ENCODE results near the gene DEDD2. TPM values are rescaled to one million over a fixed set of nuclear protein-coding genes. Genes with fewer than 3 reads are reported as not detected.

DEDD2 gene
- total and polyA plus RNA-seq, 4 donors = 21.5 to 30.2 (median 25.9) TPM

DNA sequence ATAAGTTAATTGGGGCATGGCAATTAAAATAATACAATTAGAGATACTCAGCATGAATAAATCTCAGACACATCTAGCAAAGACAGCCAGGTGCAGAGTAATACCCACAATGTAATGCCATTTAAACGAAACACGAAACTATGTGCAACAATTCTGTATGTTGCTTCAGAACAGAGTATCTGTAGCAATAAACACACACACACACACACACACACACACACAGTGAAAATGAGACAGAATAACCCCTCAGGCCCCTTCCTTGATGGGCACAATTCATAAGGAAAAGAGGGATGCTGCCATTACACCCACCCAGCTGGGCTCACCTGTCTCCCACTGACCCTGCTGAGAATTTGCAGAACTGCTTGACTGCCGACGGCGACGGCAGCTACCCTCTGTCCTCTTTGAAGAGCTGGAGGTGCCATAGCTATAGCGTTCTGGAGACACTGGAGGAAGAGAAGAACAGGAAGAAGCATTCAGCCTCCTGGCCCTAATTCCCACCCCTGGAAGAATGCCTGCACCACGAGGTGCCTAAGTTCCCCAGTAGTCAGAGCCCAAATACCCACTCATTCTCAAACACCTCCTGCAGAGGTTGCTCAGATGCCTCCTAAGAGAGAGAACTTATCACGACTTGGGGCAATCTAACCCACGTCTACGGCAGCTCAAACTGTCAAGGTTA is 2.5 kb downstream of the DEDD2 start:
- Histone ChIP-seq H3K27me3 (ENCODE audit: control insufficient read depth, insufficient read depth, low read length) (no peaks in the 10 kb centered on the region), H3K4me3 (ENCODE audit: low read depth, low read length) (no peak overlapping the region), H3K27ac (ENCODE audit: low read depth, low read length) (no peak overlapping the region), H3K4me1 (ENCODE audit: control insufficient read depth, insufficient read depth, low read length) (peaks cover 35% of the 10 kb centered on the region), H3K36me3 (ENCODE audit: control insufficient read depth, insufficient read depth, low read length) (peaks cover 31% of the 10 kb centered on the region), H3K9me3 (ENCODE audit: control insufficient read depth, insufficient read depth, low read length) (no peaks in the 10 kb centered on the region)
- WGBS (ENCODE audit: insufficient coverage) = 94% methylated on average over 6 of the region's 11 CpGs
- no peak for DNase-seq (ENCODE audit: low read depth in 4 of 6, low spot score in 6 of 6)

DNA sequence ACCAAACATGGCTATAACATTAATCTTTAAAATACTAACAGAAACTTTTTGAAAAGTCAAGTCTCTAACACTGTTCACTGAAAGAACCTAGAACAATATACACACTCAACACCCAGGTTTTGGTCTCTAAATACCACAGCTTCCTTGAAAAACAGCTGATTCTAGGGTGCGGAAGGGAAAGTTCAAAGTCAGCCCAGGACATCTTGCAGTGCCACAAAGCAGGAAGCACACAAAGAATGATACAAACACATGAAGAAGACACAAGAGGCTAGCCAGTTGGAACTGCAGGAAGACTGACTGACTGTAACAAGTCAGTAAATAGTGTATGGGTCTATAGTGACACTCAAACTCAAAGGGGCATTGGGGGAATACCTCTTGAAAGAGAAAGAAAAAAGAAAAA is 4.6 kb downstream of the DEDD2 start:
- H3K36me3 ChIP-seq (ENCODE audit: control insufficient read depth, insufficient read depth, low read length) = peaks cover 51% of the 10 kb centered on the region
- WGBS (ENCODE audit: insufficient coverage) = 83% methylated on average over 1 of the region's 1 CpG
- H3K4me3 ChIP-seq (ENCODE audit: low read depth, low read length) = no peak overlapping the region
- no peaks in the 10 kb centered on the region for H3K9me3 ChIP-seq (ENCODE audit: control insufficient read depth, insufficient read depth, low read length)
- H3K27me3 ChIP-seq (ENCODE audit: control insufficient read depth, insufficient read depth, low read length) = no peaks in the 10 kb centered on the region
- no peak overlapping the region for H3K27ac ChIP-seq (ENCODE audit: low read depth, low read length)
- DNase-seq (ENCODE audit: low read depth in 4 of 6, low spot score in 6 of 6) = no peak
- H3K4me1 ChIP-seq (ENCODE audit: control insufficient read depth, insufficient read depth, low read length) = peaks cover 20% of the 10 kb centered on the region

DNA sequence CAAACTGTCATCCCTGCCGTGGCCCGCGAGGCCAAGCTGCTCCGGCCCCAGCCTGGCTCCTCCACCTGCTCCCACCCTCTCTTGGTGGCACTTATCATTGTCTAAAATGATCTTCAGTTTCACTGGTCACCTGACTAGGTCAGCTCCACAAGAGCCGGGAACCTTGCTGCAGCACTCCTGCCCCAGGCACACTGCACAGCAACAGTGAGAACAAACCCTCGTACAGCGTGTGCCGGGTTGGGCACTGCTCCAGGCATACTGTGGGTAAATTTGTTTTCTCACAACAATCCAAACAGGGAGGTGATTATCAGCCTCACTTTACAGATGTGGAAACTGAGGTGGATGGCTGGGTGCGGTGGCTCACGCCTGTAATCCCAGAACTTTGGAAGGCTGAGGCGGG is 8.9 kb downstream of the DEDD2 start:
- no peaks in the 10 kb centered on the region for H3K4me1 ChIP-seq (ENCODE audit: control insufficient read depth, insufficient read depth, low read length)
- WGBS (ENCODE audit: insufficient coverage) = 96% methylated on average over 7 of the region's 11 CpGs
- H3K36me3 ChIP-seq (ENCODE audit: control insufficient read depth, insufficient read depth, low read length) = peaks cover 72% of the 10 kb centered on the region
- H3K27me3 ChIP-seq (ENCODE audit: control insufficient read depth, insufficient read depth, low read length) = no peaks in the 10 kb centered on the region
- no peak overlapping the region for H3K4me3 ChIP-seq (ENCODE audit: low read depth, low read length)
- H3K27ac ChIP-seq (ENCODE audit: low read depth, low read length) = no peak overlapping the region
- no peaks in the 10 kb centered on the region for H3K9me3 ChIP-seq (ENCODE audit: control insufficient read depth, insufficient read depth, low read length)
- DNase-seq (ENCODE audit: low read depth in 4 of 6, low spot score in 6 of 6) = no peak

DNA sequence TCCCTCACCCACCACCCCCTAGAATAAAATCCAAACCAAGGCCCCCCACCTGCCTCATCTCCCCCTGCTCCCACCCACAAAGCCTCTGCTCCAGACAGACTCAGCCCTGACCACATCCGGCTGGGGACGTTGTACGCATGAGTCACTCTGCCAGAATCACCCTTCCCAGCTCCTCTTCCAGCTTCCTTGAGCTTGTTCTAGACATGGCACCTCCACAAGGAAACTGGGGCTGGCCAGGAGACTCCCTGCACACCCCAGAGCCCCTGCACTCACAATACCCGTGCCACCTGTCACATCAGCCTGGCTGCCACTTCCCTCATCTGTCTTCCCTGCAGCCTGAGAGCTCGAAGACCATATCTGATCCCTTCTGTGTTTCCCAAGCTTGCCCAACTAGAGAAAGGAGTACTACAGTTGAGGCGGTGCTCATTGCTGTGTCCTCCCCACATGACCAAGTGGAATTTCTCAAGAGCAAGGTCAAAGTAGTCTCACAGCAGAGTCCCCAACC is 9.7 kb downstream of the DEDD2 start:
- H3K4me1 ChIP-seq (ENCODE audit: control insufficient read depth, insufficient read depth, low read length) = no peaks in the 10 kb centered on the region
- no peak for DNase-seq (ENCODE audit: low read depth in 4 of 6, low spot score in 6 of 6)
- H3K36me3 ChIP-seq (ENCODE audit: control insufficient read depth, insufficient read depth, low read length) = peaks cover 80% of the 10 kb centered on the region
- no peaks in the 10 kb centered on the region for H3K27me3 ChIP-seq (ENCODE audit: control insufficient read depth, insufficient read depth, low read length)
- H3K4me3 ChIP-seq (ENCODE audit: low read depth, low read length) = no peak overlapping the region
- no peak overlapping the region for H3K27ac ChIP-seq (ENCODE audit: low read depth, low read length)
- WGBS (ENCODE audit: insufficient coverage) = 84% methylated on average over 6 of the region's 6 CpGs
- H3K9me3 ChIP-seq (ENCODE audit: control insufficient read depth, insufficient read depth, low read length) = no peaks in the 10 kb centered on the region

DNA sequence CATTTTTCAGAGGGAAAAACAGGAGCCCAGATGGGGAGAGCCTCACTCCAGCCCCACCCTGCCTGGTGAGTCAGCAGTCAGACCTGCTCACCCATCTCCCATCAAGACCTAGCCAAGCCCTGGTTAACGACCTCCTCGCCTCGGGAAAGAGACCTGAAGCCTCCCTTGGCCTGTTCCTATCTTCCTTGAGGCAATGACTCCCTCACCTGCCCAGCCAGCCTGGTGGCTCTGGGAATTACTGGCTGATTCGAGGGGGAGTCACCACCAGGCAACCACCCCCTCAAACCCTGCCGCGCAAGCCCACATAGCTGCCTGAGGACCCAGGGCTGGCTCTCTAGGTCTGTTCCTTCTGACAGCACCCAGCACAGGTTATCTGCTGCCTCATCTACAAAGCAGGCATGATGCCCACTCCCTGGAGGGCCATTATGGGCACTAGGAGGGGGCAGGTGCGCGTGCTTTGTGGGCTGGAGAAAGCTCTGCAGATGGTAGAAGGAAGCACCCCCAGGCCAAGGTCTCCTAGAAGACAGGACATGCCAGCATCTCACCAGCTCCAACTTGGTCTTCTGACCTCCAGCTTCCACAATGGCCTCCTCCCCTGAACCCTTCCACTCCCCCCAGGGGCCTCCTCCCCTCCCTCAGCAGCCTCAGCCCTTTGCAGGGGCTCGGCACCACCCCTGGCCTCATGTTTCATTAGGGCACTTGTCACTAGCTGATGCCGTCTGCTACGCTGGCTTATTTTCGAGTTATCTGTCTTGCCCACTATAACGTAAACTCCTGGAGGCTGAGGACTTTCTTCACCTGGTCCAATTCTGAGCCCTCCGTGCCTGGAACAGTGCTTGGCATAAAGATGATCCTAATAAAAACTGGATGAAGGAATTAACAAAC is 10.4 kb downstream of the DEDD2 start:
- H3K4me1 ChIP-seq (ENCODE audit: control insufficient read depth, insufficient read depth, low read length) = no peaks in the 10 kb centered on the region
- H3K27ac ChIP-seq (ENCODE audit: low read depth, low read length) = no peak overlapping the region
- no peak for DNase-seq (ENCODE audit: low read depth in 4 of 6, low spot score in 6 of 6)
- peaks cover 82% of the 10 kb centered on the region for H3K36me3 ChIP-seq (ENCODE audit: control insufficient read depth, insufficient read depth, low read length)
- no peak overlapping the region for H3K4me3 ChIP-seq (ENCODE audit: low read depth, low read length)
- no peaks in the 10 kb centered on the region for H3K9me3 ChIP-seq (ENCODE audit: control insufficient read depth, insufficient read depth, low read length)
- no peaks in the 10 kb centered on the region for H3K27me3 ChIP-seq (ENCODE audit: control insufficient read depth, insufficient read depth, low read length)
- 95% methylated on average over 14 of the region's 14 CpGs for WGBS (ENCODE audit: insufficient coverage)

DNA sequence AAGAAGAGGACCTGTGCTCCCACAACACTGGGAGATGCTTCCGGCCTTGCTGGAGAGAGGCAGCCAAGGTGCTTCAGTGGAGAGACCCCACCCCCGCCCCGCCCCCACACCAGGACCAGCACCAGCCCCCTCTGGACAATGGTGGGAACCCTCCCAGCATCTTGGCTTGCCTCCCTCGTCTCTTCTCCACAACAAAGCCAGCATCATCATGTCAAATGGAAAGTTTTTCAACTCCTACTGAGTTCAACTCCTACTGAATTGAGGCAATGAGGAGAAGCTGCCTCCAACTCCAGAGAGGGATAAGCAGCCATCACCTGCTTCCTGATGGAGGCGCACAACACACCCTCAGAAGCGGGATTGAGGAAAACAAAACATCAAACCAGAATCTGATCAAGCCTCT is 12.8 kb downstream of the DEDD2 start:
- H3K27me3 ChIP-seq (ENCODE audit: control insufficient read depth, insufficient read depth, low read length) = no peaks in the 10 kb centered on the region
- WGBS (ENCODE audit: insufficient coverage) = 100% methylated on average over 2 of the region's 6 CpGs
- DNase-seq (ENCODE audit: low read depth in 4 of 6, low spot score in 6 of 6) = no peak
- no peaks in the 10 kb centered on the region for H3K9me3 ChIP-seq (ENCODE audit: control insufficient read depth, insufficient read depth, low read length)
- H3K27ac ChIP-seq (ENCODE audit: low read depth, low read length) = no peak overlapping the region
- no peaks in the 10 kb centered on the region for H3K4me1 ChIP-seq (ENCODE audit: control insufficient read depth, insufficient read depth, low read length)
- H3K36me3 ChIP-seq (ENCODE audit: control insufficient read depth, insufficient read depth, low read length) = peaks cover 84% of the 10 kb centered on the region
- H3K4me3 ChIP-seq (ENCODE audit: low read depth, low read length) = no peak overlapping the region

DNA sequence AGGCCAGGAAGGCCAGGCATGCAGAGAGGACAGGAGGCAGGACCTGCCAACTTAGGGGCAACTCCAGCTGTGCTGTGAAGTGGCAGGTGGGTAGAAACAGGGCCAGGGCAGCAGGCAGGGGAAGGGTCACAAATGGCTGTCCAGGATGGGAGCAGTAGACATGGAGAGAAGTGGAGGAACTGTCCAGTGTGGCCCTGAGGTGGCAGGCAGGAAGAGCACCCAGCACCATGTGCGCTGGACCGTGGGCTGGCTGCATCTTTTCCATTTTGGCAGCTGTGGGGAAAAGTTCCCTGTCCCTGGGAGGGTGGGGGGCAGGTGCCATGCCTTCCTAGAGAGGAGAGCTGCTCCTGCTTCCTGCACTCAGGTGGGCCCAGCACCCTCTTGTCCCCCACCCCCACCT is 13.8 kb downstream of the DEDD2 start:
- H3K4me1 ChIP-seq (ENCODE audit: control insufficient read depth, insufficient read depth, low read length) = peaks cover 7% of the 10 kb centered on the region
- 94% methylated on average over 2 of the region's 2 CpGs for WGBS (ENCODE audit: insufficient coverage)
- peaks cover 85% of the 10 kb centered on the region for H3K36me3 ChIP-seq (ENCODE audit: control insufficient read depth, insufficient read depth, low read length)
- H3K27ac ChIP-seq (ENCODE audit: low read depth, low read length) = no peak overlapping the region
- no peaks in the 10 kb centered on the region for H3K27me3 ChIP-seq (ENCODE audit: control insufficient read depth, insufficient read depth, low read length)
- no peak for DNase-seq (ENCODE audit: low read depth in 4 of 6, low spot score in 6 of 6)
- H3K4me3 ChIP-seq (ENCODE audit: low read depth, low read length) = no peak overlapping the region
- no peaks in the 10 kb centered on the region for H3K9me3 ChIP-seq (ENCODE audit: control insufficient read depth, insufficient read depth, low read length)

DNA sequence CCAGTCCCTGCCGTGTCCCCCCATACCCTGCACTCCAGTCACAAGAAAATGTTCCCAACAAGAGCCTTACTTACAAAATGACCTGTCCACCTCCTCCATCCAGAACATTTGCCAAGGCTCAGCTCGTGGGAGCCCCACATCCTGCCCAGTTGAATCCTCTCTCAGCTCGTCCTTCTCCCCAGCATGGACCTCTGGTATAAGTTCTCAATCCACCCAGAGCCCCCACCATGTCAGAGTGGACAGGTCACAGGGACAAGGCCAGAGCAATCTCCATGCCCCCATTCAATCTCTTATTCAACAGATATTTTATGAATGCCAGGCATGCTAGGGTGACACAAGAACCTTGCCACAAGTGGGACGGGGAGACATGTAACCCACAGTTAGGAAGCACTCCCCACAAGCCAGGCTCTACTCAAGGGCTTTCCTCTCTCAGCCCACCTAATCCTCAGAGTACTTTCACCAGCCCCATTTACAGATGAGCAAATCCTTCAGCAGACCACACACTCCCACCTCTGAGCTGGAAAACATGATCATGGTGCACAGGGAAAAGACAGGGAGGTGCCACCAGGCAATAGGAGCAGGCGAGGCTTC is 15.1 kb downstream of the DEDD2 start:
- Histone ChIP-seq H3K4me3 (ENCODE audit: low read depth, low read length) (no peak overlapping the region), H3K36me3 (ENCODE audit: control insufficient read depth, insufficient read depth, low read length) (peaks cover 83% of the 10 kb centered on the region), H3K27me3 (ENCODE audit: control insufficient read depth, insufficient read depth, low read length) (no peaks in the 10 kb centered on the region), H3K9me3 (ENCODE audit: control insufficient read depth, insufficient read depth, low read length) (no peaks in the 10 kb centered on the region), H3K27ac (ENCODE audit: low read depth, low read length) (no peak overlapping the region), H3K4me1 (ENCODE audit: control insufficient read depth, insufficient read depth, low read length) (peaks cover 7% of the 10 kb centered on the region)
- no peak for DNase-seq (ENCODE audit: low read depth in 4 of 6, low spot score in 6 of 6)
- WGBS (ENCODE audit: insufficient coverage) = 88% methylated on average over 5 of the region's 5 CpGs

DNA sequence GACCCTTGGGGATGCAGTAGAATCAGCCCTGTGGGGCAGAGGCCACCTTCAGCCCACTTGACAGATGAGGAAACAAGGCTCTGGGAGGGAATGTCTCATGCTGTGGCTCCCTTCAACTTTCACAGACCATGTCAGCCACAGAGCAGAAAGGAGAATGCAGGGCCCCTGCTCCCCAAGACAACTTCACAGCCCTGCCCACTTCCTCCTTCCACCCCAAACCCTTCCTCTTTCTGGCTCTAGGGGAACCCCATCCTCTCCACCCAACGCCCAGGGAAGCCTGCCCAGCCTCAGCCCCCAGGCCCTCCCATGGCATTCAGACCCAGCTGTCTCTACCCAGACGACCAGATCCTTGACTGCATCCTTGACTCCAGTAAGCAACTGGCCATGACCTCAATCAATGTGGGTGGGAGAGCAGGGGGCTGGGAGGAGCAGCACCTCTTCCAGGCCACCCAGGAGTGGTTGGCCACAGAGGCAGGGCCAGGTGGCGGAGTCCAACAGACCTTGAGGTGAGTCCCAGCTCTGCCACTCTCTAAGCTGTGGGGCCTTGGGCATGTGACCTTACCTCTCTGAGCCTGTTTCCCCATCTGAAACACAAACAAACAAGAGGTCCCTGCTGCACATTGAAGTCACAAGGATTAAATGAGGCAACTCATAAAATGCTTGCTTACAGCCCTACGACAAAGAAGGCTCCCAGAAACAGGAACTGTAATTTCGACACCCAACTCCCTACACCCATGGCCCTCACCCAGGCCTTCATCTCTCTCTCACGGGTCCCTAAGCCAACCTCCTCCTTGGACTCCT is 15.8 kb downstream of the DEDD2 start:
- Histone ChIP-seq H3K9me3 (ENCODE audit: control insufficient read depth, insufficient read depth, low read length) (no peaks in the 10 kb centered on the region), H3K4me1 (ENCODE audit: control insufficient read depth, insufficient read depth, low read length) (peaks cover 7% of the 10 kb centered on the region), H3K36me3 (ENCODE audit: control insufficient read depth, insufficient read depth, low read length) (peaks cover 83% of the 10 kb centered on the region), H3K27me3 (ENCODE audit: control insufficient read depth, insufficient read depth, low read length) (no peaks in the 10 kb centered on the region), H3K27ac (ENCODE audit: low read depth, low read length) (no peak overlapping the region), H3K4me3 (ENCODE audit: low read depth, low read length) (no peak overlapping the region)
- no peak for DNase-seq (ENCODE audit: low read depth in 4 of 6, low spot score in 6 of 6)
- WGBS (ENCODE audit: insufficient coverage) = 85% methylated on average over 5 of the region's 6 CpGs

All from spinal cord (tissue), 10 donors.